ENCODE results near the gene DEPDC1B.
A peak's percentile ranks its signal among the peaks of the same experiment; 100 is the strongest.
"Not testable (repeated sequence)": the region's sequence is repeated elsewhere in the genome, so short reads cannot be mapped to it uniquely, and the experiment has no call there.

The DEPDC1B gene

DNA sequence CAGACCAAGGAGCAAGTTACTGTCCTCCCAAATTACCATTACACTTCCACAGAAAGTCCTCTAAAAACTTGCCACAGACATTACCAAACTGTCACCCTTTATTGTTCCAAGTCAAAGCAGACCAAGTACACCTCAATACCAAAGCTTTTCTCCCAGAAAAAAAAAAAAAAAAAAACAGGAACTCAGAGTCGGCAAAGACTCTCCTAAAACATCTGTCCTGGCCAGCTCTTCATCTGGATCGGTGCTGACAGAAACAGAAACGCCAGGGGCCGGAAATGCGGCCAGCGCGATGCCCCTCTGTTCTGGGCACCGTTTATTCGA, 718 bp downstream of the DEPDC1B start:
- DNase-seq (ENCODE audit: low spot score) = no peak

DNA sequence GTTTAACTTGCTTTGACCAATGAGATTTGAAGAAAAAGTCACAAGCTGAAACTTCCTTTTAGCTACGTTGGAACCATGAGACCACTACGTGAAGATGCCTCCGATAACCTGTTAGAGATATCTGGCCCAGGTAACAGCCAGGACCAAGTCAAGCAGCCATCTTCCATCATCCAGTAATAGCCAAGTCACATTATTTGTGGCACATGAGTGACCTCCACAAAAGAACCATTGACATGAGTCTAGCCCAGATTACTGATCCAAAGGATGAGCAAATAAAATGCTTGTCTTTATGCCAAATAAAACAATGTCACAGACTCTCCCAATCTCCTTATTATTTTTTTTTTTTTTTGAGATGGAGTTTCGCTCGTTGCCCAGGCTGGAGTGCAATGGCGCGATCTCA, 1.6 kb downstream of the DEPDC1B start:
- no peak for DNase-seq (ENCODE audit: low spot score)

DNA sequence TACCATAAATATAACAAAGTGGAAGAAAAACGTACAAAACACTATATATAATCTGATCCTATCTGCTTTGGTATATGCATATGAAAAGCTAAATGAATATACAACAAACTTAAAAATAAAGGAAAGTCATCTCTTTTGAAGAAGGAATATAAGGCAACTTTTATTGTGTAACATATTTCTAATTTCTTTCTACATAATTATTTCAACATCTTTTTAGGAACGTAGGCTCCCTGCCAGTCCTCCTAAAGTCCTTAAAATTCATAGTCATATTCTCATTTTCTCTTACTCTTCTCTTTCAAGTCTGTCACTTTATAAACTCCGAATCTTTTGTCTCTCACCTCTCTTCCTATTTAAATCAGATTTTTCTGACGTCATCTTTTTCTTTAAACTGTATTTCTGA, 9.6 kb downstream of the DEPDC1B start:
- DNase-seq (ENCODE audit: low spot score) = no peak

DNA sequence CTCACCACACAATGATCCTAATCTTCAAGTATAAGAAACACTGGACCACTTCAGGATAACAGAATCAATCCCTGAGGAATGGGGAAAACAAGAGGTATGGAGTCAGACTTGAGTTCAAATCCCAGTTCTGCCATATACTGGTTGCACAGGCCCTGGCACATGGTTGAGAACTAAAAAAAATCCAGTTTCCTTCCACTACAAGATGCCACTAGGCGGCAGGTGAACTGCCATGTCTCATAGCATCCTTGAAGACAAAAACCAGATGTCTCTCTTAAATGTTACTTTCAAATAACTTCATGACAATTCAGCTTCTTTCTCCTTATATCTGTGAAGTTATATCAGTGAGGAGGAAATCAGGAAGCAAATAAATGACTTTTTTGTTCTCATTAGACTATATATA, 11.0 kb downstream of the DEPDC1B start:
- no peak for DNase-seq (ENCODE audit: low spot score)

DNA sequence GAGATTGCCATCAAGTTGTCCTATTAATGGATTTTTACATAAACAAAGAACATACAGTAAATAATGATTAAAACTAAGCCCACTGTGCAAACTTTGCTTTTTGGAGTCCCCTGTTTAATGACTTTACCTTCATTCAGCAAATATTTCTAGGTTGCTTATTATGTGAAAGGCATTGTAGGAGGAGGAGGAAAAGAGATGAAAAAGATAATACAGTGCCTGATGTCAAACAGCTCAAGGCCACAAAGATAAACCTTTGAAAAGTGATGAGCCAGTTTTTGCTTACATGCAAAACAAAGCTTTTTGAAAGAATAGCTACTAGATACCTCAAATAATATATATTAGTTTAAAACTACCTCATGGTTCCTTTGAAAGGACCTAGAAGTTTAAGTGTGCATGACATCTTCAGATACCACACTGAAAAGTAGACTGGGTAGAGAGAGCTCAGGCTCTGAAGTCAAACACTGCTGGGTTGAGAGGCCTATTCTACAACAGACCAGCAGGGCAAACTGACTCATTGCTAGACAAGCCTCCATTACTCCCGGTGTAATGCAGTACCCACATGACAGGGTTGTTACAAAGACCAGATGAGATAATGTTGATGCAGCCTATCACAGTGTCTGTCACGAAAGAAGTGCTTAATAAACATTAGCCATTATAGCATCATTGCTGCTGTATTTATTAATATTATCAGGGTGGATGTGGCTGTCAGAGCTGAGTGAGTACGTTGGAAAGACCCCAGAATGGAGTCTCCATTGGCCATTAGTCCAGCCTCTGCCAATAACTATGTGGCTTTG, 11.8 kb downstream of the DEPDC1B start:
- DNase-seq (ENCODE audit: low spot score) = peak; percentile 29

DNA sequence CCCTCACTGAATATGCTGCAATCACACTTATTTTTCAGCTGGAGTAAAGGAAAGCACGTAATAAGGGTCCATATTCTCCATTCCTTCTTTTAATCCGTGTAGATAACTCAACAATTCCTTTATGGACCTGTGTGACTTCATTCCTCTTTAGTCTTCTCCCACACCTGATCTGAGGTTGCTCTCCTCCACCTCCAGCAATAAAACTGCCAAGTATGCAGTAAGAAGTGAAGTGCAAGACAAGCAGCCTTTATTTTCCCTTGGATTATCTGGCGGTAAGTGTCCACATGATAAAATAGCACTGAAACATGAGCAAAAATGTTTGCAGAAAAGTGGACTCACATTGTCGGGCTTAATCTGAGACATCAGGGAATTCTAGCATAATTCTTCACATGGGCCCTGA, 13.8 kb downstream of the DEPDC1B start:
- DNase-seq (ENCODE audit: low spot score) = no peak

DNA sequence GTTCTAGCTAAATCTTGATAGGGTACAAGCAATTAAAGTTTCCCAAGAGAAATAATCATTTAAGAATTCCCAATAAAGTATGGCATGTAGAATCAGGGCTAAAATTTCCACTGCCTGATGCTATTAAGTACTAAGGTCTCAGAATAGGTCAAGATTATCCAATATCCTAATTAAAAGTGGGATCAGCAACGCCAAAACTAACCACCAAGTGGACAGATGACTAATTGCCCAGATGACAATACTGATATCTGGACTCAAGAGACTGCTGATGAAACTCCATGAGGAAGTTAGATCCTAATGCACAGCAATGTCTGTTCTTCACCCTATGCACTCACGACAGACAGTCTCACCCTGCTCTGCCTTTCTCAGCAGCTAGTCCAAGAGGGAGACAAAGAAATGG, 14.3 kb downstream of the DEPDC1B start:
- DNase-seq (ENCODE audit: low spot score) = no peak

DNA sequence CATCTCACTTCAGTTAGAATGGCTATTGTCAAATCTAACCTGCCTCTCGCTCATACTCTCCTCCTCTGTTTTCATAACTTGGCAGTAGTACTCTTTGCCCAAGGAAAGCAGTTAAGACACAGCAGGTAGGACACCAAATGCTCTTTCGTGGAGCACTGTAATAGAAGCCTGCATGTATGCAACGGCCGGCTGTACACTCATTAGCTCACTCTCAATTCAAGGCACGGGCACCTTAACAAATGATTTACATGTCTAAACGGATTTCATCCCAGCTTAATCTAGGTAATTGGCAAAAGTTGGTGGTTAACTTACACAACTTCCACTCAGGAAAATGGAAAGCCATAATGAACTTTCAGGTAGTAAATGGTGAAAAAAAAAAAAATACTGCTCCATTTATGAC, 14.9 kb downstream of the DEPDC1B start:
- DNase-seq (ENCODE audit: low spot score) = no peak

DNA sequence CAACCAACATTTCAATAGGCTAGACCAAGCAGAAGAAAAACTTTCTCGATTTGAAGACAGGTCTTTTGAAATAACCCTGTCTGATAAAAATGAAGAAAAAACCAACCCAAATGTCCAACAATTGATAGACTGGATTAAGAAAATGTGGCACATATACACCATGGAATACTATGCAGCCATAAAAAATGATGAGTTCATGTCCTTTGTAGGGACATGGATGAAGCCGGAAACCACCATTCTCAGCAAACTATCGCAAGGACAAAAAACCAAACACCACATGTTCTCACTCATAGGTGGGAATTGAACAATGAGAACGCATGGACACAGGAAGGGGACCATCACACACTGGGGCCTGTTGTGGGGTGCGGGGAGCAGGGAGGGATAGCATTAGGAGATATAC, 18.0 kb downstream of the DEPDC1B start:
- DNase-seq (ENCODE audit: low spot score) = not testable (repeated sequence)

DNA sequence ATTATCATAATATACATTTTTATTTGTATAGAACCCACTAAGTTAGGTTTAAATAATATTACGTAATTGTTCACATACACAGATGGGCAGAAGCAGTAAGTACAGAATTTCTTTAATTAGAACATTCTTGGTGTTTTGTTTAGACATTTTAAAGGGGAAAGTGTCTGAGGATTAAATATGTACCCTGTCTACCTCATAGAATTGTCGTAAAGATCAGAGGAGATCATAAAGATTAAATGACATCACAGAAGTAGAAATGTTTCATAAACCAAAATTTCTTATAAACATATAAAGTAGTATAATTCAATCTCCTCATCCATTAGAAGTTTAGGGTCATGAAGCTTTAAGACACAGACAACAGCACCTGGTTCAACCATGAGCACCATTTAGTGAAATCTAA, 20.1 kb downstream of the DEPDC1B start:
- no peak for DNase-seq (ENCODE audit: low spot score)

DNA sequence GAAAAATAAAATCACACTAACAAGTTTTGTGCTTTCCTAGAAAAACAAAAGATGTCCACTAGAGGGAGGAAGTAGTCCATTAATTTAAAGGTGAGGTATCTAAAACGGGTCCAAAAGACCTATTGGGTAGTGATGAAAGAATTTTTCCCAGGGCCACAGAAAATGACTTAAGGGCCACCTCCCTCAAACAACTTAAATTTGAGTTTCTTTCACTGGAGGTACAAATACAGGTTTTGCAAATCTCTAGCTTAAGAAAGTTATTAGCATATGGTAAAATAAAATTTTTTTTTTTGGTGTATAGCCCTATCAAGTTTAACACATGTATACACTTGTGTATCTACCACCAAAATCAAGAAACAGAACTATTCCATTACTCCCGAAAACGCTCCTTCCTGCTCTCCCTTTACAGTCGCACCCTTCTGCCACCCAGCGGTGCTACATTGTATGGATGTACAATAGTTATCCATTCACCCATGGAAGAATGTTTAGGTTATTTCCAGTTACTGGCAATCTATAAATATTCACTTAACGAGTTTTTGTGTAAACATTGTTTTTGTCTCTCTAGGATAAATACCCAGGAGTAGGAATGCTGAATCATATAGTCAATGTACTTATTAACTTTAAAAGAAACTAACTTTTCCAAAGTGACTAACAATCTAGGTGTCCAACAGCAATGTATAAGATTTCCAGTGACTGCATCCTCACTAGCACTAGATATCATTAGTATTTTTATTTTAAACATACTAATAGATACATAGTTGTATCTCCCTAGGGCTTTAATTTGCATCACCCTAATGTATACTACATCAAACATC, 21.9 kb downstream of the DEPDC1B start:
- DNase-seq (ENCODE audit: low spot score) = no peak

DNA sequence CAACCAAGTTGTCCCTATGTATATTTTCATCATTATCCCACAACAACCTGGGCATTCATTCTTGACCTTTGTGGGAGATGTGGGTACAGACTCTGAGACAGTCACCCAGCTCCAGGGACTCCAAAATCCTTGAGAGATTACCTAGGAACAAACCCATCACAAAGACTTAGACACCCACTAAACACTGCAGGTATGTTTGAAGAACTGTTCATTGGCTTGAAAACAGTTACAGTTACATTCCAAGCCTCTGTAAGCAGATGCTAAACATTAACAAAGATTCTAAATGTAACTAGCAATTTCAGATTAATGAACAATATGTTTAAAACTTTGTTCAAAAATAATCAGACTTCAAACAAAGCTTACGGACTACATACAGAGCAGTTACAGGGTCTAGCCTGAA, 24.7 kb downstream of the DEPDC1B start:
- no peak for DNase-seq (ENCODE audit: low spot score)

DNA sequence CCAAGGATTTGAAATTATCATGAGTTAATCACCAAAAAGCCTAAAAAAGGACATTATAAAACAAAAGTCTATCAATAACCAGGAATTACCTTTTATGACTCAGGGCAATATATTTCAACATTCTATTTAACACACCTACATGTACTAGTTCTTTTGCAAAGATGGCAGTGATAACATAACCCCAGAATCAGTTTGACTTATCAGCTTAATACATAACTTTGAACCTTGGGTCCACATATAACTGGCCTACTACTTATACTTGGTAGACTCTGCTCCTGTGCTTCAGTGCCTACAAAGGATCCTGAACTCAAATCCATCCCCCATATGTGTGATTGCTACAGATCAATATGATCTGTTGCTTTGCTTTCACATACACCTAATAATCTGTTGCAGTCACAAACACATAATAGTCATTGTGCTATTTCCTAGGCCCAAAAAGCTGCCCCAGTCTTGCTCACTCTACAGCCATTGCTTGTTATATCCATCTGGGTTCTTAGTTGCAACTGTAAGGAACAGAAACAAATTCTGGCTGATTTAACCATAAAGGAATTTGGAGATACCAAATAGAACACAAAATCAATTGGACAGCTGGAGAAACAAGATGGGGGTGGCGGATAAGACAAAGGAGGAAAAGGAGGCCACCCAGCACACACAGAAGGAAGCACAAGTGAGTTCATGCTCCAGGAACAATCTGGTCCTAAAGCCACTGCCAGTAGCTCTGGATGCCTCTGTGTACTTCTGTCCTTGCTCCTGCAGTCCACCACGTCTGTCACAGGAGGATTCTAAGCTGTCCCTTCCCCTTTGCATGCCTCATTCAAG, 25.5 kb downstream of the DEPDC1B start:
- DNase-seq (ENCODE audit: low spot score) = no peak

DNA sequence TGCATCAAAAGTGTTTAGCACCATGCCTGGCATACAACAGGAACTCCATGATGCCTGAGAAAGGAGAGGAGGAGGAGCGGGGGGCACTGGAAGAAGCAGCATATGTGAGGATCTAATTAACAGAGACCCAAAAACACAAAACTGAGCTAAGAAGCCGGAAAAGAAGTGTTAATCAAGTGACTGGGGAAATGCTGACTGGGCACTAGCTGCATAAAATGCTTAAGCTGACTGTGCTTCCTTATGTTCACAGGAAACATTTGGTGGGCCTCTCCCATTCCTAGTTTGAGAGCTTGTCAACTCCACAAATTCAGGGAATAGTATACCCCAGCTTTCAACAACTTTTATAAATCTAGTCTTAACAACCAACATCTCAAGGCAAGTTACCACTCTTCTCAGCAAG, 26.6 kb downstream of the DEPDC1B start:
- DNase-seq (ENCODE audit: low spot score) = no peak

DNA sequence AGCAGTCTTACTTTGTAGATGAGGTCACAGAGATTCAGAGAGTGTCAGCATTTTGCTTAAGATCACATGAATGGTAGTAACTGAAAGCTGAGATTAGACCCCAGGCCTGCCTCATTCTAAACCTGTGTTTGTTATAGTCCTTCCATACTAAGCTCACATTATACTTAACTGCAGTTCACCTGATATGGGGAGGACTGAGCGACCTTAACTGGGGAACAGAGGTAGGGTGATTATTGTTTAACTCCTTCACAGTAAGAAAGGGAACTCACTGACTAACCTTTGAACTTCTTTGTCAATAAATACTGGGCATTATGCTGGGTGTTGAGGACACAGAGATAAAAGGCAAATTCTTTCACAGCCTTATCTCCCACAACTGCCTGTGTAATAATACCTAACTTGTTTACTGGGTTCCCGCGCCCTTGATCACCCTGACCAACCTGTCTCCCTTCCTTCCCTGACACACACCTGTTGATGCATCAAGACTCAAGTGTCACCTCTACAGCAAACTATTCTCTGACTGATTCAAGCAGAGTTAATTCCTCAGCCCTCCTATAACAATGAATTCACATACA, 27.2 kb downstream of the DEPDC1B start:
- DNase-seq (ENCODE audit: low spot score) = no peak

DNA sequence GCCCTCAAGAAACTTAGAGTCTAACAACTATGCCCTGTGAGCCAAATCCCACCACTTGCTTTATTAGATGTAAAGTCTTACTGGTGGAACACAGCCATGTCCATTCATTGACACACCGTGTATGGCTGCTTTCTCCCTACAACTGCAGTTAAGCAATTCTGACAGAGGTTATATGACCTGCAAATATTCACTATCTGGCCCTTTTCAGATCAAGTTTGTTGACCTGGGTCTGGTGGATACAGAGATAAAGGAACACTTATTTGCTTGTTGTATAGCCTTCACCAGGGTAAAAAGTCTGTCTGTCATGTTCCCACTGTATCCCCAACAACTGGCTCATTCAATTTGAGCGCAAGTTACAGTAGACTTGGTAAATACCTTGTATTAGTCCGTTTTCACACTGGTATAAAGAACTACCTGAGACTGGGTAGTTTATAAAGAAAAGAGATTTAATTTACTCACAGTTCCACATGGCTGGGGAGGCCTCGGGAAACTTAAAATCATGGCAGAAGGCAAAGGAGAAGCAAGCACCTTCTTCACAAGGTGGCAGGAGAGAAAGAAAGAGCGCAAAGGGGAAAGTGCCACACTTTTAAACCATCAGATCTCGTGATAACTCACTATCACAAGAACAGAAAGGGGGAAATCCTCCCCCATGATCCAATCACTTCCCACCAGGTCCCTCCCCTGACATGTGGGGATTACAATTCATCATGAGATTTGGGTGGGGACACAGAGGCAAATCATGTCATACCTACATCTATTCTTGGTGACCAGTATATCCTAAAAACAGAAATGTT, 27.9 kb downstream of the DEPDC1B start:
- DNase-seq (ENCODE audit: low spot score) = no peak

DNA sequence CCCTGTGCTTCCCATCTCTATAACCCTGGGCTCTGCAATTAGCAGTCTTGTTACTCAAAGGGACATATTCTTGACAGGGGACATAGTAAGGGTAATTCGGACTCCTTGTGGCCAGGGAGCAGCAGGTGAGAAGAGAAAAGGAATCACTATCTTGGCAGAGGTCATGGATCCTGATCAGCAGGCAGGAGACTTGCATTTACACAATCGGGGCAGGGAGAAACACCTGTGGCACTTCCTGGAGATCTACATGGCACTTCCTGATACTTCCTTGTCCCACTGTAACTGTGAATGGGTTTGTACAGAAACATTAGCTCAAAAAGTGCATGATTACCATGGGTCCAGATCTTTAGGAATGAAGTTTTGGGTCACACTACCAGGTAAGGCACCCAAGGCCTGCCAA, 29.2 kb downstream of the DEPDC1B start:
- DNase-seq (ENCODE audit: low spot score) = no peak

DNA sequence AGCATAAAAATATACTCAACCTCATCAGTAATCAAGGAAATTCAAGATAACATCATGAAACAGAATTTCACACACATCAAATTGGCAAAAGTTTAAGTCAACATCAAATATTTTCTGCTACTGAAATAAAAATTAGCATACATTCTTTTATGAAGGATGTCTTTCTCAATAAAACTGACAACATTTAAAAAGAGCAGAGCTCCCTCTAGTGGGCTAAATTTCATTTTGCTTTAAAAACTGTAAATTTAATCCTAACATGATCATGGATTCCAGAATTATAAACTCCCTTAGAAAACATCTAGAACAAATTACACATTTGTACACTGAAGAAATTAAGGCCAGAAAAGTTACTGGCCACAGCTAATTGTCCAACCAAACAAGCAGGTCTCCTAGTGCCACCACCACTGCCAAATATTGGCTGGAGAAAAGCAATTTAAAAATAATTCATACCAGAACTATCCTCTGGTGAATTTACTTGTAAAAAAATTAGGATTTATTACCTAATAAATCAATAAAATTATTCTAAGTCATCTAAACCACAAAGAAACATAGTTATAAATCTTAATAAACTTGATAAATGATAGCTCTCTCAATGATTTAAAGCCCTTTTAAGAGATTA, 31.2 kb downstream of the DEPDC1B start:
- no peak for DNase-seq (ENCODE audit: low spot score)

DNA sequence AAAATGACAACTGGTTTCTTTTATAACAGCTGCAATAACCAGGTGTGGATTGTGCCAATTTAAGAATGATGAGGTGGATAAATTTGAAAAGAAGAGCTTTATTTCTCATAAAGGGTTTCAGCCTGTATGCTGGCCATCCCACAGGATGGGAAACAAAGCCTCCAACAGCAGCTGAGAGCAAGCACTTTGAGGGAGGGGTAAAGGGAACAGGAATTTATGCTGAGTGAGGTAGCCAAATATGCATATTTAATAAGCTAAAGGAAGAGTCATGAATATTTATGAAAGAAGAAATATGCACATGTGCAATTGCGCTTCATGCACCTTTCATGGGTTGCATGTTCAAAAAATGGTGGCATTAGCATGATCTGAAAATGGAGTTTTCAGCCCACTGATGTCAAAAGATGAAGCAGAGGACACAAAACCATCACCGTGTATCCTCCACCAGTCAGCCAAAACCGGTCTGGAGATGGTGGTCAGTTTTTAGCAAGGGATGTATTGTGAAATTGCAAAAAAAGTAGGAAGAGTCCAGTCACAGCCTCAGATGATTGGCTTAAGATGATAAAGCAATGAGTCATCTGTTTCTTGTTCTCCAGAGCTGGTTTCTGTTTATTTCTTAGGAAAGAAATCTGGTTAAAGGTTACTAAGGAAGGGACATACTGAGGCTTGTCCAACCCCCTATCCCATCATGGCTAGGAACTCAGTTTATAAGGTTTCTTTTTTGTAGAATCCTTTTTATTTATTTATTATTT, 47.9 kb downstream of the DEPDC1B start:
- no peak for DNase-seq (ENCODE audit: low spot score)

DNA sequence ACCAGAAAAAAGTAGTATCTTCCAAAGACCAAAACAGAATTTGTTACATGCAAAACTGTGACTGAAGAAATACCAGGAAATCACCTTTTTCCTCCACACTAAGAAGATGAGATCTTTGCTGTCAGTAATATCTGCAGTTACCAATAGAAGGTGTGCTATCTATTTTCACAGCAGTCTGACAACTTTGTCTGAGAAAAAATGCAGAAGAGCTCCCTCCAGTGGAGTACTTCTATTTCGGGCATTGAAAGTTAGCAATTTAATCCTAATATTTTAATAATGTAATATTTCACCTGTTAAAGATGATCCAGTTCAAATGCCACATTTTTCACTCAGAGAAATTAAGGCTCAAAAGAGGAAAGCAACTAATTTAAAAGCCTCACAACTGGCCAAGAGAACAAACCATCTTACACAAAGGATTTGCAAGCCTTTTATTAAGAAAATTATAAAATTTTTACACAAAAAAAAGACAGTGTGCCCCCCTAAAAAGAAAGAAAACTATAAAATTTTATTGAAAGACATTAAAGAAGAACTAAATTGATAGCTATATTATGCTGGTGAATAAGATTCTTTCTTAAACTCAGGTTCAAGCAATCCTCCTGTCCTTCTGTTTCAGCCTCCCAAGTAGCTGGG, 50.6 kb downstream of the DEPDC1B start:
- peak; percentile 30 for DNase-seq (ENCODE audit: low spot score)
